ENCODE measurements around the gene HHATL. TPM values are rescaled to one million over a fixed set of nuclear protein-coding genes. Genes with fewer than 3 reads are reported as not detected.

HHATL gene
- total RNA-seq, 4 donors from 2014 or later, result 0.34 to 6.1 (median 1.5) TPM; not detected in 1

- intact Hi-C loops (cut with DNase I; ENCODE audit: low total_unique reads), result no loop called here
- no peak overlapping the region for H3K4me3 ChIP-seq (ENCODE audit: low read depth, poor library complexity, severe bottlenecking)
- WGBS, 2 donors, result 51 to 60% methylated on average over 8 of the region's 8 CpGs
- no peak for TF ChIP-seq CTCF (IDR thresholded peaks at IDR 0.05)
- TF ChIP-seq POLR2A (IDR thresholded peaks at IDR 0.05), result no peak
- DNase-seq (ENCODE audit: low spot score in 2 of 2), result peak; percentile 14 to 78
Measured at GRCh38 chr3:42666022-42666421, 36.6 kb downstream of the HHATL start.

DNA sequence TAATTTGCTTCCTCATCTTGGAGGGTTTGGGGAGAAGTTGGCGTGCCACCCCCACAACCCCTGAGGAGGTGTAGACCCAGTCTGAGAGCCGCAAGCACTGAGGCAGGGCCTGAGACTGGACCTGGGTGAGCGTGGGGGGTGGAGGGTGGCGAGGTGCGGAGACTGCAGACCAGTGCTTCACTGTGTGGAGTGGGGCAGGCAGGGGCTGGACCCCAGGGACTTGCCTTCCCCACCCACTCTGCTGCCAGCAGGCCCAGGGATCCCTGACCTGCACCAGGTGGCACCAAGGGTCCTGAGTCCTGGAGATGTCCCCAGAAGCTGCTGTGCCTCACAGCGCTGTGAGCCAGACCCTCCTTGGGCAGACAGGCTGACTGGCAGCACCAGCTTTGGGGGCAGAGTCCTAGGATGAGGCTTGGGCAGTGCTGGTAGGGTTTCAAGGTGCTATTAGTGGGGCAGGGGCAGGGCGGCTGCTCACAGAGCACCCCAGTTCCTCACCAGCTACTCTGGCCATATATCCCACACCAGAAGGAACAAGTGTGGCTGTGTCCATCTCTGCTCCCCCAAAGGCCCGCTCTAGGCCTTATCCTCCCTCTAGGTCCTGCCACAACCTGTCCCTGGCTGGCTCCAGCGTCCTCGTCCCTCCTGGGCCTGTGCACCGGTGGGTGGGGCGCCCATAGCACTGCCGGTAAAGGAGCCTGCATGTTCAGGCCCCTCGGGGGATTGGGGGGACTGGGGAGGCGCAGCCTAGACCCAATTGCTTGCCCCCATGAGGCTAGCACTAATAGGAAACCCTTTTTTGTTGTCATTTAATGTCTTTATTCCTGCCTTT lies 37.3 kb downstream of the HHATL start:
- peak; percentile 13 to 79 for DNase-seq (ENCODE audit: low spot score in 2 of 2)
- no peak overlapping the region for H3K4me3 ChIP-seq (ENCODE audit: low read depth, poor library complexity, severe bottlenecking)
- TF ChIP-seq POLR2A (IDR thresholded peaks at IDR 0.05) (no peak), CTCF (IDR thresholded peaks at IDR 0.05) (no peak)
- intact Hi-C loops (cut with DNase I; ENCODE audit: low total_unique reads), result no loop called here
- WGBS, 2 donors, result 60 to 63% methylated on average over 10 to 15 of the region's 15 CpGs

DNA sequence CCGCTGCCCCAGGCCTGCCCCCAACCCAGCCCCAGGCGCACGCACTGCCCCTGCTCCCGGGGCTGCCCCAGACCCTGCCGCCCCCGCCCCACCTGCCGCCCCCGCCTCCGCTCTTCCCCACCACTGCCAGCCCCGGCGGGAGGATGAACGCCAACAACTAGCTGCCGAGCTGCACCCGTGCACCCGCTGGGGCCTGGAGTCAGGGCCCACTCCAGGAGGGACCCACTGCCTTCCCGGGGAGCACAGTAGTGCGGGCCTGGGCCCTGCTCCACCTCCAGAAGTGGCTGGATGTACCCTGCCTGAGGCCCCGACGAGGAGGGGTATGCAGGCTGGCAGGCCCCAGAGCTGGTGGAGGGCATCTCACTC lies 38.2 kb downstream of the HHATL start:
- 88 to 93% methylated on average over 7 to 19 of the region's 19 CpGs for WGBS, 2 donors
- DNase-seq (ENCODE audit: low spot score in 2 of 2), result no peak
- TF ChIP-seq POLR2A (IDR thresholded peaks at IDR 0.05) (no peak), CTCF (IDR thresholded peaks at IDR 0.05) (no peak)
- no peak overlapping the region for H3K4me3 ChIP-seq (ENCODE audit: low read depth, poor library complexity, severe bottlenecking)
- intact Hi-C loops (cut with DNase I; ENCODE audit: low total_unique reads), result no loop called here

DNA sequence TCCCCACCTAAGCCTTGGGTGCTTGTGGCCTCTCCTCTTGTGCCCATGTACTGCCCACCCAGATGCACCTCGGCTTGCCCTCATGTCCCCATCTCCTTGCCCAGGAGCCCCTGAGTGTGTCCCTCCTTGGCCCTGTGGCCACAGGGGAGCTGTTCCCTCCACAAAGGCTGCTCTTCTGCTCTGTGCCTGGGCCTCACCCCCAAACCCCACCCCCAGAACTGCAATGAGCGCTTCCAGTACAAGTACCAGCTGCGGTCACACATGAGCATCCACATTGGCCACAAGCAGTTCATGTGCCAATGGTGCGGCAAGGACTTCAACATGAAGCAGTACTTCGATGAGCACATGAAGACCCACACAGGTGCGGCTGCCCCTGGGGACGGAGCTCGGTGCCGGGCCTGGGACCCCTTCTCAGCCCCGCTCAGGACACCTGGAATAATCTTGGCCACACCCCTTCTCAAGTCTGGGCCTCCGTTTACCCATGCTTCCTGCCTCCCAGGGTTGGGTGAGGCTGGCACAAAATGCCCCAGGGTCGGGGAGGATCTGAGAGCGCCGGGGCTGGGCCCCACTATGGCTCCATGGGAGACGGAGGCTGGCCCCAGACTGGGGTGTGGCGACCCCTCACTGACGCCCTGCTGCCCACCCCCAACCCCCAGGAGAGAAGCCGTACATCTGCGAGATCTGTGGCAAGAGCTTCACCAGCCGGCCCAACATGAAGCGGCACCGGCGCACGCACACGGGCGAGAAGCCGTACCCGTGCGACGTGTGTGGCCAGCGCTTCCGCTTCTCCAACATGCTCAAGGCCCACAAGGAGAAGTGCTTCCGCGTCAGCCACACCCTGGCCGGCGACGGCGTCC lies 38.8 kb downstream of the HHATL start:
- intact Hi-C loops (cut with DNase I; ENCODE audit: low total_unique reads), result no loop called here
- peak in 1 of 2 donors; percentile 81 for DNase-seq (ENCODE audit: low spot score in 2 of 2)
- H3K4me3 ChIP-seq (ENCODE audit: low read depth, poor library complexity, severe bottlenecking), result no peak overlapping the region
- TF ChIP-seq POLR2A (IDR thresholded peaks at IDR 0.05), result no peak
- TF ChIP-seq CTCF (IDR thresholded peaks at IDR 0.05), result no peak
- WGBS, 2 donors, result 80 to 90% methylated on average over 19 to 38 of the region's 38 CpGs

GRCh38 chr3:42662813-42663535 lies 39.6 kb downstream of the HHATL start:
- peak in 1 of 2 donors; percentile 81 for DNase-seq (ENCODE audit: low spot score in 2 of 2)
- H3K4me3 ChIP-seq (ENCODE audit: low read depth, poor library complexity, severe bottlenecking), result no peak overlapping the region
- intact Hi-C loops (cut with DNase I; ENCODE audit: low total_unique reads), result no loop called here
- no peak for TF ChIP-seq POLR2A (IDR thresholded peaks at IDR 0.05)
- no peak for TF ChIP-seq CTCF (IDR thresholded peaks at IDR 0.05)
- WGBS, 2 donors, result 81 to 91% methylated on average over 11 to 12 of the region's 12 CpGs
